GM19099 (cell line): Measurements from ENCODE around the gene MPPED2.

Experiments
- POLR2A ChIP-seq: IDR thresholded peaks from 3 replicates; pipeline ENCODE4 v1.6.1; 2011; ENCODE audit warnings: low read depth; ENCODE audit not compliant: insufficient read length; ENCODE audit errors: extremely low read depth

The MPPED2 gene

DNA sequence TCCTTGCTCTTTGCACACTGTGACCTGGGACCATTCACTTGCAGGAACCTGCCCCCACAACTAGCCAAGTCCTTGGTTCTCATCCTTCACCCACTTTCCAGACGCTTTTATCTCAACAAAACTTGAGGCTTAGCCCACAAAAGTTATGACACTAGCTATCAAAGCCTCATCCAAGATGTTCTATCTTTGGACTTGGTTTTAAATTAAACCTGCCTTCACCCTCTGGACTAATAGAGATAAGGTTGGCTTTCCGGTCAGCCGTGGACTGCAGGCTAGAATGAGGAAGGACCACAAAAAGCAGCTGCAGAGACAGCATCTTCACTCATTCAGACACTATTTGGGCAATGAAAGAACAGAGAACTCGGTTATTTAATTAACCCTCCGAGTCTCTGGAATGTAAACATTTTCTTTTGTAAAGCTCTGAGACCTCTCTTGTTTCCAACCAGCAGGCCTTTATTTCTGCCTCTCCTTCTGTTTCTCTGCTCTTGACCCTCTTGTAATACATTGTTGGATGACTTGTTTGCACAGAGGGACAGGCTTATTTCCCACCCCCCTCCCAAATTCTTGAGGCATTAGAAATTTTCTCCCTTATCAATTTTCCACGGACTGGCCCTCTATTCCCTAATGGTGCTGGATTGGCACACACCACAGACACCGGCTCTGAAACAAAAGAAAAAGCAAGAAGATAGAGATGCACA, 221.9 kb downstream of the MPPED2 start:
- no peak for TF ChIP-seq POLR2A

DNA sequence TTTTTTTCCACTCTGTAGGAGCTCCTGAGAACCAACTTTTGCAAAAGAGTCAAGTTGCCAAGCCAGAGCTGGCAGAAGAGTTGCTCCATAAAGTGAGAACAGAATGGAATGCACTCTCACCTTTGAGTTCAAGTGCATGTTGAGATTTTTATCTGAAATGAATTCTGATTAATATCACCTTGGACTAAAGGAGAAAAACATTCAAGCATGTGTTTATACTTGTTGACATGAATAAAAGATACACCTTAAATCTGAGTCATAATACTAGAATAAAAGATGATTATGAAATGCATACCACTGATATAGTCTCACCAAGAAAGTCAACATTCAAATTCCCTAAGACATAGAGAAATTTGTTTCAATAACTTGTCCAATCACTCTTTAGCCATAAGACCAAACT, 225.4 kb downstream of the MPPED2 start:
- TF ChIP-seq POLR2A = no peak
